SH-SY5Y (cell line): ENCODE results near the gene PI4KB.

Experiments
- GATA2 ChIP-seq: IDR thresholded peaks from 2 replicates; pipeline ENCODE4 v1.6.1; 2011; ENCODE audit warnings: mild to moderate bottlenecking, low read depth, low read length
- GATA3 ChIP-seq: IDR thresholded peaks from 2 replicates; pipeline ENCODE4 v1.6.1; 2011; ENCODE audit warnings: low read depth, mild to moderate bottlenecking, low read length, moderate library complexity

DNA sequence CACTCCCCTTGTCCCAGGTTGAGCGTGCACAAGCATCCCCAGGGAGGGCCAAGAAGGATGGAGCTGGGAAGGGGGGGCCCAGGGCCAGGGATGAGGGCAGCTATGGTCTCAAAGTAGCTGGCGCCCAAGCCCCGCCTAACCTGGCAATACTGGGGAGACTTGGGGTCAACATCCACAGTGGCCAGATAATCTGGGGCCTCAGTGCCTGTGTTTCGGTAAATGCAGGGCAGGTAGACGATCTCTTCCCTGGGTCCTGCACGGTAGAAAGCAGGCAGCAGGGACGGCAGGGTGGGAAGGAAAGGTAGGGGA, 42.0 kb upstream of the PI4KB start:
- no peak for TF ChIP-seq GATA2
- TF ChIP-seq GATA3, result no peak
